Muscle of leg (tissue), 9 donors: Measurements from ENCODE around the gene SPECC1. TPM values are rescaled to one million over a fixed set of nuclear protein-coding genes. Genes with fewer than 3 reads are reported as not detected.

Experiments used
- polyA plus RNA-seq, 8 donors: library from polyadenylated mRNA; unstranded; fragments of 120-200 nt; gene quantifications; one replicate each; pipeline versions ENCODE4 v1.2.1 to v1.2.3, GENCODE V29; 2013; ENCODE audit warnings: inconsistent platforms in 1 of 8, low replicate concordance in 1 of 8; ENCODE audit not compliant: insufficient read length in 8 of 8, insufficient read depth in 1 of 8
- total RNA-seq: library from RNA; stranded (reverse); fragments of 120-200 nt; gene quantifications from one replicate; pipeline ENCODE4 v1.2.4, GENCODE V29; 2013

Gene SPECC1
- total and polyA plus RNA-seq, 9 donors = 5.7 to 11.6 (median 7.2) TPM

Other genes starting within 250 kb of the SPECC1 start
- 17.2 TPM for gene ULK2, start 141.4 kb upstream of the SPECC1 start, total RNA-seq
- 10 to 100 TPM; 17.8 to 28.5 (median 21.5) TPM for gene ULK2, start 141.4 kb upstream of the SPECC1 start, polyA plus RNA-seq
- 21.5 TPM for gene AKAP10, start 31.5 kb upstream of the SPECC1 start, total RNA-seq
- gene AKAP10, start 31.5 kb upstream of the SPECC1 start, polyA plus RNA-seq = 10 to 100 TPM; 15.0 to 20.7 (median 17.5) TPM